ENCODE data around the gene ALX3. TPM values are rescaled to one million over a fixed set of nuclear protein-coding genes. Genes with fewer than 3 reads are reported as not detected.

ALX3 gene
- total and polyA plus RNA-seq, 2 of the 8 experiments (the other 6 are each of a cell fraction or from before 2014, with no cell fraction given), result 0.20 TPM; not detected in 1

GRCh38 chr1:110021285-110021684 lies 49.2 kb downstream of the ALX3 start:
- ChIA-PET CTCF (ENCODE audit: partially characterized antibody) (interaction anchor here (1.3 to 2.0 kb wide), 3 partner anchors 9 to 244 kb away, joined by 4 to 7 read pairs (median 7); partner anchors contain the start of gene AHCYL1), POLR2A (ENCODE audit: partially characterized antibody) (interaction anchor here (1.2 kb wide), 1 partner anchor 8 kb away, joined by 6 read pairs; no protein-coding TSS in a partner anchor)
- peaks cover 29 to 84% (median 71%) of the 10 kb centered on the region in 4 experiments for H3K36me3 ChIP-seq (ENCODE audit: control insufficient read depth in 2 of 4, insufficient read depth in 4 of 4, low read length in 3 of 4)
- H2BK5ac ChIP-seq (ENCODE audit: low read depth, low read length), result no peak overlapping the region
- no peak overlapping the region for H3K23ac ChIP-seq (ENCODE audit: insufficient read length)
- H4K8ac ChIP-seq (ENCODE audit: extremely low read depth, insufficient read depth, low read length), result no peak overlapping the region
- no peak overlapping the region for H3K14ac ChIP-seq (ENCODE audit: insufficient read length)
- no peaks in the 10 kb centered on the region for H3K4me1 ChIP-seq (replicated peaks in 1 of 4; ENCODE audit: control insufficient read depth in 3 of 4, insufficient read depth in 4 of 4, low read length in 3 of 4)
- no peaks in the 10 kb centered on the region for H3K79me1 ChIP-seq (ENCODE audit: low read depth, low read length)
- no peak overlapping the region for H2BK12ac ChIP-seq (ENCODE audit: low read depth, low read length)
- H2BK15ac ChIP-seq (ENCODE audit: low read length), result no peak overlapping the region
- no peak overlapping the region for H3K18ac ChIP-seq (ENCODE audit: extremely low read depth, low read length)
- TF ChIP-seq CEBPB (IDR thresholded peaks at IDR 0.05; ENCODE audit: low read depth, low read length) (no peak), FOSL1 (IDR thresholded peaks at IDR 0.05; ENCODE audit: insufficient read depth, low read depth, low read length) (no peak), CREB1 (IDR thresholded peaks at IDR 0.05) (no peak), SP4 (IDR thresholded peaks at IDR 0.05; ENCODE audit: low read length) (no peak), SIN3A (conservative IDR thresholded peaks at IDR 0.05 in 1 of 2, IDR thresholded peaks at IDR 0.05 in 1 of 2; ENCODE audit: low read depth in 1 of 2, low read length in 2 of 2) (no peak), POLR2A (IDR thresholded peaks at IDR 0.05; ENCODE audit: control extremely low read depth in 1 of 2, low read depth in 2 of 2, low read length in 2 of 2) (no peak), POLR2AphosphoS5 (IDR thresholded peaks at IDR 0.05; ENCODE audit: low read depth, low read length) (no peak)
- H3K27me3 ChIP-seq (replicated peaks in 1 of 4; ENCODE audit: control insufficient read depth in 3 of 4, extremely low read depth in 1 of 4, insufficient read depth in 3 of 4, low read length in 3 of 4), result no peaks in the 10 kb centered on the region
- H3K79me2 ChIP-seq (ENCODE audit: control insufficient read depth in 1 of 2, insufficient read depth in 2 of 2, low read length in 2 of 2), result no peaks in the 10 kb centered on the region
- no peak overlapping the region for H4K91ac ChIP-seq (replicated peaks; ENCODE audit: insufficient read length, low read length)
- no peak overlapping the region for H3K4ac ChIP-seq (replicated peaks; ENCODE audit: insufficient read length, low read depth, low read length)
- H2BK120ac ChIP-seq (replicated peaks; ENCODE audit: low read depth, low read length), result no peak overlapping the region
- H3K9me3 ChIP-seq (ENCODE audit: insufficient read depth in 2 of 2, low read depth in 1 of 2, low read length in 1 of 2), result no peaks in the 10 kb centered on the region
- no peak overlapping the region for H2AK5ac ChIP-seq (ENCODE audit: low read depth, low read length)
- H3K56ac ChIP-seq (replicated peaks; ENCODE audit: insufficient read length, low read depth, low read length), result no peak overlapping the region
- FAIRE-seq, result no peak
- no peak overlapping the region for H2BK20ac ChIP-seq (ENCODE audit: low read length)
- no peaks in the 10 kb centered on the region for H3K23me2 ChIP-seq (ENCODE audit: low read depth, low read length)
- no peak overlapping the region for H3K9ac ChIP-seq (replicated peaks in 1 of 4; ENCODE audit: extremely low read depth in 1 of 4, low read depth in 3 of 4, low read length in 3 of 4)
- H3K4me3 ChIP-seq (ENCODE audit: extremely low read depth in 1 of 4, insufficient read depth in 2 of 4, low read depth in 3 of 4, low read length in 4 of 4), result no peak overlapping the region
- H2AFZ ChIP-seq (ENCODE audit: low read length), result no peak overlapping the region
- whole genome bisulfite sequencing, 2 experiments (ENCODE audit: extremely low coverage in 1 of 2, insufficient coverage in 1 of 2, insufficient read length in 1 of 2, insufficient replicate concordance in 2 of 2, low coverage in 1 of 2, low lambda C conversion rate in 2 of 2, missing lambda C conversion rate in 1 of 2), result 91% methylated on average over 3 of the region's 3 CpGs; no CpG with 5 or more reads in 1 of the 2 experiments
- H4K20me1 ChIP-seq (replicated peaks in 1 of 2; ENCODE audit: control insufficient read depth in 1 of 2, insufficient read depth in 2 of 2, low read length in 2 of 2), result peaks cover 0 to 2% of the 10 kb centered on the region in 2 experiments
- no peak overlapping the region for H3K27ac ChIP-seq (ENCODE audit: low read depth, low read length)
- H3K4me2 ChIP-seq (ENCODE audit: insufficient read depth in 1 of 2, low read depth in 2 of 2, low read length in 2 of 2), result no peak overlapping the region
- DNase-seq (ENCODE audit: low read depth in 1 of 2, low spot score in 2 of 2), result no peak
- no peak overlapping the region for H4K5ac ChIP-seq (ENCODE audit: insufficient read length, low read depth, low read length)

All from H1 (cell line).